Sciatic nerve (tissue), 2 donors: ENCODE results near the gene LYPLA2. TPM values are rescaled to one million over a fixed set of nuclear protein-coding genes. Genes with fewer than 3 reads are reported as not detected.
A peak's percentile ranks its signal among the peaks of the same experiment; 100 is the strongest.
"Not testable (repeated sequence)": the region's sequence is repeated elsewhere in the genome, so short reads cannot be mapped to it uniquely, and the experiment has no call there.

ENCODE experiments used
- ATAC-seq: fragments of 200-7000 bp; cut with Tn5 transposase; one replicate; pipeline ENCODE4 v1.9.1; 2020; ENCODE audit warnings: mild to moderate bottlenecking, moderate library complexity
- DNase-seq: peaks from one replicate; pipeline ENCODE4 v3.0.0-alpha.2; 2020; ENCODE audit warnings: low spot score
- intact Hi-C: fragments of 100-400 bp; cut with DNase I; formaldehyde crosslinking; loops from one replicate; pipeline ENCODE4 v1.14.2; 2022
- total RNA-seq: library from RNA; stranded (reverse); fragmentation: NEBNext Ultra II Directional; extraction: Animal tissue kit (Norgen Biotek cat#: 25700); gene quantifications from one replicate; pipeline ENCODE4 v1.2.1, GENCODE V29; 2021
- donor health status: DM: no; HTN: no; CAD: no.
- donor health status: DM: no; HTN: no; CAD: no.

The LYPLA2 gene
- total RNA-seq, 1 donor from 2014 or later: 30.7 TPM

GRCh38 chr1:23776217-23776616 lies 14.7 kb upstream of the LYPLA2 start:
- DNase-seq (no peak), ATAC-seq (no peak)
- intact Hi-C loops: no loop called here

- intact Hi-C loops: no loop called here
- ATAC-seq (peak; percentile 95), DNase-seq (peak; percentile 85)
These were observed 12.7 kb upstream of the LYPLA2 start, which contains the start of gene PITHD1 for GRCh38 chr1:23777979-23778814. PITHD1 (plus strand) TSS chr1:23778418; CDS start chr1:23778516, 98 bp downstream.

GRCh38 chr1:23779826-23780371 lies 11.0 kb upstream of the LYPLA2 start:
- no peak for DNase-seq
- no peak for ATAC-seq
- intact Hi-C loops: no loop called here

DNA sequence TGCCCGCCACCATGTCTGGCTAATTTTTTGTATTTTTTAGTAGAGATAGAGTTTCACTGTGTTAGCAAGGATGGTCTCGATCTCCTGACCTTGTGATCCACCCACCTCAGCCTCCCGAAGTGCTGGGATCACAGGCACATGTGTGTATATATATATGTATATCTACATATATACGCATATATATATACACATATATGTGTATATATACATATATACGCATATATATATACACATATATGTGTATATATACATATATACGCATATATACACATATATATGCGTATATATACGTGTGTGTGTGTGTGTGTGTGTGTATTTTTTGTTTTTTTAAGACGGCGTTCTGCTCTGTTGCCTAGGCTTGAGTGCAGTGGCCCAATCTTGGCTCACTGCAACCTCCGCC lies 7.8 kb upstream of the LYPLA2 start:
- ATAC-seq, DNase-seq, intact Hi-C loops: not testable (repeated sequence)

DNA sequence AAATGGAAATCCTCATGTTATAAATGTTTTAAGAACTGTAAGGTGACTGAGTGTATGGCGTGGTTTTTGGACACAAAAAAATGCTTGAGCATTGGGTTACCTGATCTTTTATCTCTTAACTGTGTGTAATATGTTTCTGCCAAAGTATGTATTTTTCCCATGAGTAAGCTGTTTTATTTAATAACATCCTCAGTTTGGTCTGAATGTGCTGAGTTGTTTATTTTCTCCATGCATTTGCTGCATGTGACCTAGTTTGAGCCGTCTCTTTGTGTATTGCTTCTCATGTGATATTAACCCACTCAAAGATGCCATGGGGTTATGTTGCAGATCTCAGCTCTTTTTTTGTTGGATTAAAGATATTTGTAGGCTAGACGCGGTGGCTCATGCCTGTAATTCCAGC lies 6.1 kb upstream of the LYPLA2 start:
- intact Hi-C loops: no loop called here
- peak; percentile 54 for ATAC-seq
- DNase-seq: no peak

DNA sequence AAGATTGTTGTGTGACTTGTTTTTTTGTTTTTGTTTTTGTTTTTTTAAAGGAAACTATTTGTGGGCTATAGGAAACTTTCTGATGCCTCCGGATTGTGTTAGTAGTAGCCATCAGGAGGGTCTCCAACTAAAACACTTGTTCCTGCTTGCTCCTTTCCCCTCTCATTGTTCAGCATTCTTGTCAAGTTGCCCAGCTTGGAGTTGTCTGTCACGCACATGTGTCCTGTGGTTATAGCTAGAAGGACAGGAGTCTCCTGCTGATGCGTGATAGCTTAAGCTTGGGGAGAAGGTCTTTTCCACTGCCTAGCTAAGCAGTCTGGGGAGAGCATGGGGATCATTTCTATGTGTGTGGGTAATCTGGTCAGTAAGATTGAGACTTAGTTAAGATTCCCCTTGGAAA lies 3.2 kb upstream of the LYPLA2 start:
- DNase-seq (no peak), ATAC-seq (no peak)
- intact Hi-C loops: no loop called here

DNA sequence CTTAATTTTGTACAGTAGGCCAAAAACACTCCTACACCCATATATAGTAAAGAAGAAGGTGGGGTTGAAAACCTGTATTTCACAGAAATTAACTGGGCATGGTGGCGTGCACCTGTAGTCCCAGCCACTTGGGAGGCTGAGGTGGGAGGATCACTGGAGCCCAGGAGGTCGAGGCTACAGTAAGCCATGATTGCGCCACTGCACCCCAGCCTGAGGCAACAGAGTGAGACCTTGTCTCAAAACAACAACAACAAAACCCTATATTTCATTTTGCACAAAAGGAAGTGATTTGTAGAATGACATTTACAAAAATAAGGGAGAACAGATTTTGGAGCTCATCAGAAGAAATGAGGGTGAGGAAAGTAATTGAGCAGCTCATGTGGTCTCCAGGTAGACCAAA lies 2.2 kb upstream of the LYPLA2 start:
- ATAC-seq: no peak
- DNase-seq: no peak
- intact Hi-C loops: no loop called here

DNA sequence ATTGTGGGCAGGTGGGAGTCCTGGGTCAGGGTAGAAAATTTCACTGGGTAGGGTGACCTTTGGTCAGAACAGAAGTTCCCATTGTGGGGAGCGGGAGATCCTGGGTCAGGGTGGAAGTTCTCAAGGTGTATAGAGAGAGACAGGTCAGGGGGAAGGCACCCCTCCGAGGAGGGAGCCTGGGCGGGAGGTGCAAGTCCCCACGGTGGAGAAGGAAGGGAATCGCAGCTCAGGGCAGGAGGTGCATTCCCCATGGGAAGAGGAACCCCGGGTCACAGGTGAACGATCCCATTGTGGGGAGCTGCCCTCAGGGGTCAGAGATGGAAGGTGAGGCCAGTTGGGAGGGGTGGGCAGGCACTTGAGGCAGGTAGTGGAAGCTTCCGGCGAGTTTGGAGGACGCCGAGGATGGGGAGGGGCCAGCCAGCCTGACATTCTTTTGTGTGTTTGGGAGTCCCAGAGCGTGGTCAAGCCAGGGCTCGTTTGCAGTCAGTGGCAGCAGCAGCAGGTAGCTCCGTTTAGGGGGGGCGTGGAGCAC lies 637 bp downstream of the LYPLA2 start:
- intact Hi-C loops: no loop called here
- no peak for DNase-seq
- peak; percentile 16 for ATAC-seq

- intact Hi-C loops: no loop called here
- DNase-seq: no peak
- no peak for ATAC-seq
These were observed 1.4 kb downstream of the LYPLA2 start for GRCh38 chr1:23792151-23792945.

DNA sequence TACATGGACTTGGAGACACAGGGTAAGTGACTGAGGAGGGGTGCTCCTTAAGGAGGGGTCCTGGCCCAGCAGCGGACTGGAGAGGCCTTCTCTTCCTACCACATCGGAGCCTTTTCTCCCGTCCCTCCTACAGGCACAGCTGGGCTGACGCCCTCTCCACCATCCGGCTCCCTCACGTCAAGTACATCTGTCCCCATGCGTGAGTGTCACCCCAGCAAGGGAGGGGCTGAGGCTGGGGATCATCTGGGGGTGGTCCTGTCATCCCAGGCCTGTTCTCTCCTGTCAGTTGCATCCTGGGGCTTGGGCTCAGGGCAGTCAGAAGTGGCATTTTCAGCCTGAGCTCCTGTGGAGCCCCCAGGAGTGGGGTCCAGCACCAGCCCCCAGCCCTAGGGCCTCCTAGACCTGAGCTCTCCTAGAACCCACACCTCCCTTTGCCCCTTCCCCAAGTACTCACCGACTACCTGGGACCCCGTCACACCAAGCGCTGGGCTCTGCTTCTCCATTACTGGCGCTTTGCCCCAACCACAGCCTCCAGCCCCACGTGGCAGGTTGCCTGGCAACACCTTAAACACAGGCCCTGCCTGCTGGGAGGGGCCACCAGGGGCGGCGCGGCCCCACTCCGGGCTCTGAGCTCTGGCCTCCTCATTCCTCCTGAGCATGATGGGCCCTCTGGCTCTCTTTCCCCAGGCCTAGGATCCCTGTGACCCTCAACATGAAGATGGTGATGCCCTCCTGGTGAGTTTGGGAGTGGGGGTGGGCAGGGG lies 2.3 kb downstream of the LYPLA2 start:
- DNase-seq (no peak), ATAC-seq (no peak)
- intact Hi-C loops: no loop called here

- DNase-seq (no peak), ATAC-seq (no peak)
- intact Hi-C loops: no loop called here
These were observed 3.2 kb downstream of the LYPLA2 start for GRCh38 chr1:23793861-23794731.

GRCh38 chr1:23794732-23795182 lies 3.8 kb downstream of the LYPLA2 start:
- intact Hi-C loops, ATAC-seq, DNase-seq: not testable (repeated sequence)

GRCh38 chr1:23795676-23796465 lies 4.9 kb downstream of the LYPLA2 start:
- no peak for ATAC-seq
- intact Hi-C loops: no loop called here
- no peak for DNase-seq

GRCh38 chr1:23796466-23797271 lies 5.7 kb downstream of the LYPLA2 start:
- intact Hi-C loops: no loop called here
- no peak for ATAC-seq

DNA sequence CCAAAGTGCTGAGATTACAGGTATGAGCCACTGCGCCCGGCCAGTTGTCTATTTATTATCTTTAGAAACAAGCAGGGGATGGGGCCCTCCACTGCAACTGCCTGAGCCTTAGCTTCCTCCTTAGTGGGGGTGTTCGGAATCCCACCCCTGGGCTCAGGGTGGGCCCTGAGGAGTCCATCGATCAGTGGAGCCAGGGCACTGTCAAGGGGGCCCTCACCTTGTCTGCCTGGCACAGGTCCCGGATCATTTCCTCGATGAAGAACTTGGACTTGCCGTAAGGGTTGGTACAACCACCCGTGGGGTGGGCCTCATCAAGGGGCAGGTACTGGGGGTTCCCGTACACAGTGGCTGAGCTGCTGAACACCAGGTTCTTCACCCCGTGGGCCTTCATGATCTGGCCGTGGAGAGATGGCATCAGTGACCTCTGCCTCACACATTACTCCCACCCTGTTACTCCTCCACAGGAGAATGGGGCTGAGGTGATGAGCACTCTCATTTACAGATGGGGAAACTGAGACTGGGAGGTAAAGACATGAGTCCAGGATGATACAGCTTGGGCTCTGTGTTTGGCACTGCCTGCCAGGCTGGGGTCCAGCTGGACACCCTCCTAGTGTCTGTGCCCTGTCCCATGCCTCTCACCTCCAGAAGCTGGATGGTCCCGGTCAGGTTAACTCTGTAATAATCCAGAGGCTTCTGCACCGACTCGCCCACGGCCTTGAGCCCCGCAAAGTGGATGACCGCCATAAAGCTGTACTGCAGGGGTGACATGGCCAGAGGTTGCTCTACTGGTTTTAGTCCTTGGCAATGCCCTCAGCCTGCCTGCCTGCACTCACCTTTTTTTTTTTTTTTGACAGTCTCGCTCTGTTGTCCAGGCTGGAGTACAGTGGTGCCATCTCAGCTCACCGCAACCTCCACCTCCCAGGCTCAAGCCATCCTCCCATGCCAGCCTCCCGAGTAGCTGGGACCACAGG lies 6.8 kb downstream of the LYPLA2 start:
- intact Hi-C loops: no loop called here
- ATAC-seq: no peak
- DNase-seq: no peak

More at GRCh38 chr1:23796466-23797271, 5.7 kb downstream of the LYPLA2 start:
- DNase-seq: no peak
